IMR-90 (cell line): ENCODE results near the gene DCAKD. TPM values are rescaled to one million over a fixed set of nuclear protein-coding genes. Genes with fewer than 3 reads are reported as not detected.
A peak's percentile ranks its signal among the peaks of the same experiment; 100 is the strongest.

Experiments
- ATAC-seq: fragments of 200-7000 bp; cut with Tn5 transposase; 2 replicates; pipeline ENCODE4 v1.9.1; 2020; ENCODE audit warnings: low read depth, mild to moderate bottlenecking, moderate library complexity
- BruUV-seq: library from RNA; stranded (reverse); fragments of 400-500 nt; replicated peaks from 2 replicates; lab custom pipeline; 2021; lab: Mats Ljungman, UMichigan
- CTCF ChIA-PET: fragments of 300-600 bp; formaldehyde crosslinking; extraction: SDS; loops from one replicate; lab custom pipeline; 2021; ENCODE audit warnings: antibody characterized with exemption; lab: Yijun Ruan, JAX
- POLR2A ChIA-PET: fragments of 300-600 bp; sonication (Branson Sonifier 250); formaldehyde crosslinking; loops from one replicate; lab custom pipeline; 2022; ENCODE audit warnings: antibody characterized with exemption; ENCODE audit not compliant: unreplicated experiment; lab: Charles Lee
- DNase-seq: peaks from one replicate; pipeline ENCODE4 v3.0.0; 2013
- H2AFZ ChIP-seq: replicated peaks from 2 replicates; pipeline ENCODE3; 2013; ENCODE audit warnings: low read length, mild to moderate bottlenecking; ENCODE audit not compliant: poor library complexity
- H2AK5ac ChIP-seq: 2 replicates; pipeline ENCODE4 v1.6.1; 2013; ENCODE audit warnings: low read depth, low read length, inconsistent platforms
- H2AK9ac ChIP-seq: replicated peaks from 2 replicates; pipeline ENCODE3; 2013; ENCODE audit warnings: mild to moderate bottlenecking, low read depth, low read length, moderate library complexity; ENCODE audit not compliant: poor library complexity
- H2BK120ac ChIP-seq: 2 replicates; pipeline ENCODE4 v1.6.1; 2013; ENCODE audit warnings: low read depth, low read length, inconsistent platforms
- H2BK15ac ChIP-seq: 3 replicates; pipeline ENCODE4 v1.6.1; 2013; ENCODE audit warnings: low read depth, low read length, inconsistent platforms
- H2BK20ac ChIP-seq: 2 replicates; pipeline ENCODE4 v1.6.1; 2013; ENCODE audit warnings: low read depth, mild to moderate bottlenecking, inconsistent platforms, low read length, moderate library complexity
- H2BK5ac ChIP-seq: 2 replicates; pipeline ENCODE4 v1.6.1; 2013; ENCODE audit warnings: mild to moderate bottlenecking, low read depth, low read length, inconsistent platforms; ENCODE audit not compliant: poor library complexity, severe bottlenecking
- H3K14ac ChIP-seq: replicated peaks from 2 replicates; pipeline ENCODE4 v1.6.1; 2013; ENCODE audit warnings: low read depth, low read length, inconsistent platforms
- H3K18ac ChIP-seq: 2 replicates; pipeline ENCODE4 v1.6.1; 2013; ENCODE audit warnings: low read depth, low read length, control low read depth
- H3K23ac ChIP-seq: 2 replicates; pipeline ENCODE4 v1.6.1; 2013; ENCODE audit warnings: low read depth, low read length, inconsistent platforms
- H3K27ac ChIP-seq: 2 replicates; pipeline ENCODE4 v1.5.1; 2013; ENCODE audit warnings: mild to moderate bottlenecking, control low read depth, low read length; ENCODE audit not compliant: insufficient read depth
- H3K27me3 ChIP-seq: 2 replicates; pipeline ENCODE4 v1.6.1; 2013; ENCODE audit warnings: low read length; ENCODE audit not compliant: control insufficient read depth, insufficient read depth
- H3K36me3 ChIP-seq: 2 replicates; pipeline ENCODE4 v1.6.1; 2013; ENCODE audit warnings: low read length, mixed read lengths; ENCODE audit not compliant: control insufficient read depth, insufficient read depth
- H3K4ac ChIP-seq: 2 replicates; pipeline ENCODE4 v1.6.1; 2013; ENCODE audit warnings: low read depth, low read length, inconsistent platforms
- H3K4me1 ChIP-seq: 2 replicates; pipeline ENCODE4 v1.6.1; 2013; ENCODE audit warnings: low read length, mixed read lengths; ENCODE audit not compliant: control insufficient read depth, insufficient read depth
- H3K4me2 ChIP-seq: 2 replicates; pipeline ENCODE4 v1.6.1; 2013; ENCODE audit warnings: low read depth, mild to moderate bottlenecking, control low read depth, low read length, moderate library complexity
- H3K4me3 ChIP-seq: 2 replicates; pipeline ENCODE4 v1.5.1; 2013; ENCODE audit warnings: low read depth, mild to moderate bottlenecking, control low read depth, low read length, moderate library complexity; ENCODE audit not compliant: insufficient read depth
- H3K56ac ChIP-seq: 2 replicates; pipeline ENCODE4 v1.6.1; 2013; ENCODE audit warnings: low read length, inconsistent platforms; ENCODE audit not compliant: insufficient read depth; ENCODE audit errors: extremely low read depth
- H3K79me1 ChIP-seq, 2 experiments: 2 replicates each; pipeline ENCODE4 v1.6.1; 2013; ENCODE audit warnings: low read length in 2 of 2, inconsistent platforms in 1 of 2, low read depth in 1 of 2
- H3K9ac ChIP-seq: 2 replicates; pipeline ENCODE4 v1.6.1; 2013; ENCODE audit warnings: low read depth, low read length, control low read depth
- H3K9me1 ChIP-seq: 2 replicates; pipeline ENCODE4 v1.6.1; 2013; ENCODE audit warnings: low read length, inconsistent platforms; ENCODE audit not compliant: insufficient read depth
- H3K9me3 ChIP-seq: 2 replicates; pipeline ENCODE4 v1.6.1; 2013; ENCODE audit warnings: low read length; ENCODE audit not compliant: control insufficient read depth, insufficient read depth
- H4K20me1 ChIP-seq: 2 replicates; pipeline ENCODE4 v1.6.1; 2013; ENCODE audit warnings: low read length, inconsistent platforms; ENCODE audit not compliant: insufficient read depth
- H4K5ac ChIP-seq: 2 replicates; pipeline ENCODE4 v1.6.1; 2013; ENCODE audit warnings: mild to moderate bottlenecking, low read depth, low read length, control low read depth
- H4K8ac ChIP-seq, 2 experiments: 2 replicates each; pipeline ENCODE4 v1.6.1; 2013; ENCODE audit warnings: low read depth in 2 of 2, low read length in 2 of 2, control low read depth in 1 of 2, inconsistent platforms in 1 of 2
- H4K91ac ChIP-seq: 2 replicates; pipeline ENCODE4 v1.6.1; 2013; ENCODE audit warnings: low read depth, low read length, inconsistent platforms; ENCODE audit not compliant: insufficient read depth
- BHLHE40 ChIP-seq: fragments of 150-350 bp; IDR thresholded peaks from 2 replicates; pipeline ENCODE4 v1.6.1; 2016; ENCODE audit warnings: mild to moderate bottlenecking, low read depth, low read length
- CEBPB ChIP-seq: IDR thresholded peaks from 2 replicates; pipeline ENCODE4 v1.6.1; 2012; ENCODE audit warnings: low read depth, low read length, improper control_type of control experiment
- CHD1 ChIP-seq: IDR thresholded peaks from 2 replicates; pipeline ENCODE4 v1.6.1; 2012; ENCODE audit warnings: low read depth, low read length, improper control_type of control experiment
- FOS ChIP-seq: fragments of 150-350 bp; IDR thresholded peaks from 2 replicates; pipeline ENCODE4 v1.6.1; 2016; ENCODE audit warnings: low read depth, low read length
- MAFK ChIP-seq: IDR thresholded peaks from 2 replicates; pipeline ENCODE4 v1.6.1; 2012; ENCODE audit warnings: low read depth, low read length, improper control_type of control experiment
- MAZ ChIP-seq: IDR thresholded peaks from 2 replicates; pipeline ENCODE4 v1.6.1; 2012; ENCODE audit warnings: low read depth, mild to moderate bottlenecking, low read length, improper control_type of control experiment, moderate library complexity, borderline replicate concordance
- MXI1 ChIP-seq: IDR thresholded peaks from 2 replicates; pipeline ENCODE4 v1.6.1; 2012; ENCODE audit warnings: low read depth, mild to moderate bottlenecking, low read length, moderate library complexity, borderline replicate concordance
- NFE2L2 ChIP-seq: fragments of 150-350 bp; IDR thresholded peaks from 2 replicates; pipeline ENCODE4 v1.6.1; 2016; ENCODE audit warnings: low read depth, mild to moderate bottlenecking, low read length
- POLR2A ChIP-seq: IDR thresholded peaks from 2 replicates; pipeline ENCODE4 v1.6.1; 2012; ENCODE audit warnings: mild to moderate bottlenecking, low read depth, low read length
- RAD21 ChIP-seq: IDR thresholded peaks from 2 replicates; pipeline ENCODE4 v1.6.1; 2012; ENCODE audit warnings: low read length, improper control_type of control experiment
- RCOR1 ChIP-seq: IDR thresholded peaks from 2 replicates; pipeline ENCODE4 v1.6.1; 2012; ENCODE audit warnings: mild to moderate bottlenecking, low read length, improper control_type of control experiment; ENCODE audit not compliant: insufficient replicate concordance
- RFX5 ChIP-seq: IDR thresholded peaks from 2 replicates; pipeline ENCODE4 v1.8.0; 2012; ENCODE audit warnings: low read depth, mild to moderate bottlenecking, low read length, moderate library complexity
- SMC3 ChIP-seq: fragments of 150-350 bp; IDR thresholded peaks from 2 replicates; pipeline ENCODE4 v1.6.1; 2016; ENCODE audit warnings: low read depth, mild to moderate bottlenecking, antibody characterized with exemption, low read length, moderate library complexity
- WGBS, 2 experiments: methylation state at CpG; one replicate each; pipeline versions ENCODE4 v1.1.5 to v1.1.7; 2013; ENCODE audit warnings: missing lambda C conversion rate in 2 of 2; ENCODE audit not compliant: insufficient read length in 1 of 2; ENCODE audit errors: extremely low coverage in 2 of 2; 5-methylcytosine and 5-hydroxymethylcytosine counted together
- dilution Hi-C: fragments of 300-500 bp; cut with HindIII; formaldehyde crosslinking; loops from one replicate; pipeline ENCODE4 v1.14.3; 2018; ENCODE audit warnings: low sequenced_read_pairs; ENCODE audit not compliant: unreplicated experiment
- in situ Hi-C: fragments of 300-500 bp; cut with MboI; formaldehyde crosslinking; loops from 3 replicates; pipeline ENCODE4 v1.14.3; 2019; ENCODE audit warnings: low sequenced_read_pairs, inconsistent platforms, mixed read lengths
- intact Hi-C: fragments of 100-400 bp; cut with micrococcal nuclease; formaldehyde crosslinking; loops from 2 replicates; pipeline ENCODE4 v1.10.0; 2022
- polyA plus RNA-seq, 3 experiments: library from polyadenylated mRNA; depleted of rRNA; stranded (reverse); fragments of >200 nt; gene quantifications; 2 replicates each; pipeline ENCODE4 v1.2.3, GENCODE V29; 2012; ENCODE audit warnings: low replicate concordance in 1 of 3
- total RNA-seq: library from RNA; depleted of rRNA; stranded (reverse); fragments of >200 nt; gene quantifications from 2 replicates; pipeline ENCODE4 v1.2.3, GENCODE V29; 2012
- TF ChIP-seq, protein P1 (sequence below): conservative IDR thresholded peaks from 2 replicates; pipeline ENCODE4 v1.5.1; 2012; ENCODE audit warnings: mild to moderate bottlenecking, low read depth, low read length, improper control_type of control experiment
- TF ChIP-seq, protein P2 (sequence below): fragments of 150-350 bp; IDR thresholded peaks from 2 replicates; pipeline ENCODE4 v1.6.1; 2016; ENCODE audit warnings: low read depth, mild to moderate bottlenecking, low read length, moderate library complexity, borderline replicate concordance

The DCAKD gene
- total and polyA plus RNA-seq, 2 of the 4 experiments (the other 2 are of a cell fraction) = 31.3 to 47.9 TPM

DNA sequence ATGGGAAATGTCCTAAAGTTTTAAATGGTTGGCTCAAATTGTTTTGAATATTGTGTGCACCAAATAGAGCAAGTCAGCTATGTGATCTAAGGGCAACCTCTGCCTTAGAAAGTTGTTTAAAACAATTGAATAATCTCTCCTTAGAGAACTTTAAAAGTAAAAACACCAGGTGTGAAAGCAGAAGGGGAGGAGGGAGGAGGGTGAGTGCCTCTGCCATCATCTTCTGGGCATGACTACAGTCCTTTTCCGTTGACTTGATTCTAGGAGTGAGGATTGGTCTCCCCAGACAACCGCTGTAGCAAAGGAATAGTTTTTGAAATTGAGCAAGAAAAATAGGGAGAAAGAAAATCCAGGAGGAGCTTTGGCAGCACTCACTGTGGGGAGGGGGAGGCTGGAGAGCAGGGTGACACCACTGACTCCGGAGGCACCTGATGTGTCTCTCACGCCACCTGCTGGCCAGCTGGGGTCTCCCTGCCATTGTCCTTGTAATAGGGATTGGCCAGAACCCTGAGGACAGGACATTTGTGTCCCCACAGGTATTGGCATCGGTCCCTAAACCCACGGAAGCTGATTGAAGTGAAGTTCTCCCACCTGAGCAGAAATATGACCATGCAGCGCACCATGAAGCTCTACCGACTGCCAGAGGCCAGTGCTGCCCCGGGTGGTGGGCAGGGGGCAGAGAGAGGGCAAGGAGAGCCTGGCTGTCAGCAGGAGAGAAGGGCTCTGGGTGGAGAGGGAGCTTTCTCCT, 47.6 kb upstream of the DCAKD start:
- Histone ChIP-seq H3K9me3 (no peaks in the 10 kb centered on the region), H3K4ac (no peak overlapping the region), H2BK120ac (no peak overlapping the region), H4K8ac (no peak overlapping the region; a peak in 1 of 4 replicates), H2BK5ac (peak overlapping the region; percentile 9), H3K4me3 (no peak overlapping the region), H3K27ac (peak overlapping the region; percentile 66; the same call in 1 of the 2 replicates), H3K56ac (no peak overlapping the region), H3K23ac (no peak overlapping the region), H2BK20ac (no peak overlapping the region), H2AK9ac (no peak overlapping the region), H3K27me3 (no peaks in the 10 kb centered on the region), H3K79me1 (peaks cover 22 to 61% of the 10 kb centered on the region in 2 experiments), H3K9me1 (no peaks in the 10 kb centered on the region), H3K36me3 (peaks cover 76% of the 10 kb centered on the region), H4K5ac (no peak overlapping the region), H2AK5ac (peak overlapping the region; percentile 66; the same call in 1 of the 2 replicates), H3K14ac (no peak overlapping the region), H3K9ac (peak overlapping the region; percentile 51; the same call in 1 of the 2 replicates), H3K4me2 (no peak overlapping the region), H3K18ac (no peak overlapping the region), H4K20me1 (peaks cover 4% of the 10 kb centered on the region; the same call in 1 of the 2 replicates), H3K4me1 (peaks cover 7% of the 10 kb centered on the region; the same call in 1 of the 2 replicates), H2AFZ (no peak overlapping the region), H2BK15ac (no peak overlapping the region), H4K91ac (no peak overlapping the region)
- in situ Hi-C loops (no loop called here), intact Hi-C loops (loop anchor here (1.0 kb wide), 1 partner anchor 179 kb away; no protein-coding TSS in a partner anchor), dilution Hi-C loops (no loop called here)
- ChIA-PET CTCF (interaction anchor here (0.7 to 2.2 kb wide), 14 partner anchors 10 to 189 kb away, joined by 3 to 9 read pairs (median 4); partner anchors contain the start of genes ACBD4 and DCAKD), POLR2A (no interaction called here)
- WGBS, 2 experiments = 81% methylated on average over 4 of the region's 9 CpGs; no CpG with 5 or more reads in 1 of the 2 experiments
- DNase-seq (peak; percentile 66), ATAC-seq (peak; percentile 85)
- no TSS peak for BruUV-seq
- TF ChIP-seq CHD1 = no peak
- TF ChIP-seq, protein P1, sequence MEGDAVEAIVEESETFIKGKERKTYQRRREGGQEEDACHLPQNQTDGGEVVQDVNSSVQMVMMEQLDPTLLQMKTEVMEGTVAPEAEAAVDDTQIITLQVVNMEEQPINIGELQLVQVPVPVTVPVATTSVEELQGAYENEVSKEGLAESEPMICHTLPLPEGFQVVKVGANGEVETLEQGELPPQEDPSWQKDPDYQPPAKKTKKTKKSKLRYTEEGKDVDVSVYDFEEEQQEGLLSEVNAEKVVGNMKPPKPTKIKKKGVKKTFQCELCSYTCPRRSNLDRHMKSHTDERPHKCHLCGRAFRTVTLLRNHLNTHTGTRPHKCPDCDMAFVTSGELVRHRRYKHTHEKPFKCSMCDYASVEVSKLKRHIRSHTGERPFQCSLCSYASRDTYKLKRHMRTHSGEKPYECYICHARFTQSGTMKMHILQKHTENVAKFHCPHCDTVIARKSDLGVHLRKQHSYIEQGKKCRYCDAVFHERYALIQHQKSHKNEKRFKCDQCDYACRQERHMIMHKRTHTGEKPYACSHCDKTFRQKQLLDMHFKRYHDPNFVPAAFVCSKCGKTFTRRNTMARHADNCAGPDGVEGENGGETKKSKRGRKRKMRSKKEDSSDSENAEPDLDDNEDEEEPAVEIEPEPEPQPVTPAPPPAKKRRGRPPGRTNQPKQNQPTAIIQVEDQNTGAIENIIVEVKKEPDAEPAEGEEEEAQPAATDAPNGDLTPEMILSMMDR = peak; percentile 78
- TF ChIP-seq RFX5 = no peak
- no peak for TF ChIP-seq CEBPB
- TF ChIP-seq BHLHE40 = no peak
- no peak for TF ChIP-seq MXI1
- no peak for TF ChIP-seq MAFK
- TF ChIP-seq, protein P2, sequence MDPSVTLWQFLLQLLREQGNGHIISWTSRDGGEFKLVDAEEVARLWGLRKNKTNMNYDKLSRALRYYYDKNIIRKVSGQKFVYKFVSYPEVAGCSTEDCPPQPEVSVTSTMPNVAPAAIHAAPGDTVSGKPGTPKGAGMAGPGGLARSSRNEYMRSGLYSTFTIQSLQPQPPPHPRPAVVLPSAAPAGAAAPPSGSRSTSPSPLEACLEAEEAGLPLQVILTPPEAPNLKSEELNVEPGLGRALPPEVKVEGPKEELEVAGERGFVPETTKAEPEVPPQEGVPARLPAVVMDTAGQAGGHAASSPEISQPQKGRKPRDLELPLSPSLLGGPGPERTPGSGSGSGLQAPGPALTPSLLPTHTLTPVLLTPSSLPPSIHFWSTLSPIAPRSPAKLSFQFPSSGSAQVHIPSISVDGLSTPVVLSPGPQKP = no peak
- TF ChIP-seq NFE2L2 = no peak
- TF ChIP-seq FOS = no peak
- no peak for TF ChIP-seq POLR2A
- peak; percentile 83; the same call in 1 of the 2 replicates for TF ChIP-seq MAZ
- TF ChIP-seq RCOR1 = no peak
- TF ChIP-seq SMC3 = peak; percentile 65
- peak; percentile 77 for TF ChIP-seq RAD21
